Caco-2 (cell line): Measurements from ENCODE around the gene RPTN. TPM values are rescaled to one million over a fixed set of nuclear protein-coding genes. Genes with fewer than 3 reads are reported as not detected.

Experiments
- Bru-seq: library from RNA; stranded (reverse); fragments of 400-500 nt; gene quantifications from one replicate; lab custom pipeline; 2021; lab: Mats Ljungman, UMichigan
- BruChase-seq, 2 experiments: library from RNA; stranded (reverse); fragments of 400-500 nt; gene quantifications; one replicate each; lab custom pipeline; 2021; lab: Mats Ljungman, UMichigan
- BruUV-seq: library from RNA; stranded (reverse); fragments of 400-500 nt; replicated peaks from 2 replicates; lab custom pipeline; 2021; lab: Mats Ljungman, UMichigan
- CTCF ChIA-PET: fragments of 300-600 bp; sonication (Branson Sonifier 250); formaldehyde crosslinking; loops from one replicate; lab custom pipeline; 2022; ENCODE audit warnings: antibody characterized with exemption; lab: Charles Lee
- POLR2A ChIA-PET: fragments of 300-600 bp; sonication (Branson Sonifier 250); formaldehyde crosslinking; loops from one replicate; lab custom pipeline; 2022; ENCODE audit warnings: antibody characterized with exemption; lab: Charles Lee
- DNase-seq, 2 experiments: peaks; one replicate each; pipeline versions ENCODE4 v3.0.0 to v3.0.0-alpha.2; 2020 to 2022
- H3K27me3 ChIP-seq: replicated peaks from 2 replicates; pipeline ENCODE4 v1.6.0; 2011; ENCODE audit warnings: low read length; ENCODE audit not compliant: control insufficient read depth, insufficient read depth
- H3K36me3 ChIP-seq: 2 replicates; pipeline ENCODE4 v1.5.1; 2011; ENCODE audit warnings: low read length; ENCODE audit not compliant: control insufficient read depth, insufficient read depth
- H3K4me1 ChIP-seq: fragments of 250-450 bp; sonication (Bioruptor Pico); 2 replicates; pipeline ENCODE4 v1.5.1; 2020; ENCODE audit warnings: mild to moderate bottlenecking
- H3K4me3 ChIP-seq: 2 replicates; pipeline ENCODE4 v1.5.1; 2011; ENCODE audit warnings: low read depth, mild to moderate bottlenecking, control low read depth, low read length
- H3K9me3 ChIP-seq: fragments of 250-450 bp; sonication (Bioruptor Pico); 2 replicates; pipeline ENCODE4 v1.5.1; 2020; ENCODE audit warnings: mild to moderate bottlenecking, moderate library complexity
- H3K27ac Mint-ChIP-seq: one replicate; pipeline ENCODE4 v1.8.0; 2022; ENCODE audit warnings: mixed read lengths; ENCODE audit not compliant: unreplicated experiment
- H3K27me3 Mint-ChIP-seq: one replicate; pipeline ENCODE4 v1.8.0; 2022; ENCODE audit warnings: mixed read lengths; ENCODE audit not compliant: insufficient read depth, unreplicated experiment
- H3K36me3 Mint-ChIP-seq: one replicate; pipeline ENCODE4 v1.8.0; 2022; ENCODE audit warnings: mild to moderate bottlenecking, mixed read lengths; ENCODE audit not compliant: insufficient read depth, unreplicated experiment
- H3K4me1 Mint-ChIP-seq: one replicate; pipeline ENCODE4 v1.8.0; 2022; ENCODE audit warnings: low read depth, mixed read lengths; ENCODE audit not compliant: unreplicated experiment
- H3K4me3 Mint-ChIP-seq: one replicate; pipeline ENCODE4 v1.8.0; 2022; ENCODE audit warnings: mild to moderate bottlenecking, moderate library complexity, mixed read lengths; ENCODE audit not compliant: unreplicated experiment
- H3K9me3 Mint-ChIP-seq: one replicate; pipeline ENCODE4 v1.8.0; 2022; ENCODE audit warnings: mixed read lengths; ENCODE audit not compliant: unreplicated experiment
- intact Hi-C: fragments of 100-400 bp; cut with micrococcal nuclease; formaldehyde crosslinking; loops from one replicate; pipeline ENCODE4 v1.10.0; 2022; ENCODE audit not compliant: unreplicated experiment
- long read RNA-seq: library from polyadenylated mRNA; stranded (forward); transcript quantifications from one replicate; pipeline ENCODE4 v2.0.0, GENCODE V29; 2022
- total RNA-seq: library from RNA; stranded (reverse); gene quantifications from 2 replicates; pipeline ENCODE4 v1.2.3, GENCODE V29; 2022
- TF ChIP-seq, protein P1 (sequence below), 2 experiments: fragments of 200-600 bp in 1 of 2; IDR thresholded peaks; 1 replicate in 1 of 2; 2 replicates in 1 of 2; pipeline versions ENCODE4 v1.5.1 to v1.8.0; 2011 to 2022; ENCODE audit warnings: antibody characterized with exemption in 1 of 2, control low read depth in 1 of 2, inconsistent platforms in 1 of 2, low read depth in 1 of 2, low read length in 1 of 2, mild to moderate bottlenecking in 1 of 2, moderate library complexity in 1 of 2; ENCODE audit not compliant: insufficient read depth in 1 of 2, severe bottlenecking in 1 of 2, unreplicated experiment in 1 of 2

RPTN gene
- total RNA-seq (not detected in 2 replicates), Bru-seq, nascent RNA (not detected), BruChase-seq, experiment 1, labeled RNA remaining after a 2-hour chase (not detected), BruChase-seq, experiment 2, labeled RNA remaining after a 6-hour chase (not detected)
- long read RNA-seq, result 0 reads

GRCh38 chr1:152159144-152159543 lies at the start of gene RPTN:
RPTN (minus strand) TSS chr1:152159228; CDS start chr1:152157889, 1,339 bp downstream.
- intact Hi-C loops, result no loop called here
- TF ChIP-seq, protein P1, sequence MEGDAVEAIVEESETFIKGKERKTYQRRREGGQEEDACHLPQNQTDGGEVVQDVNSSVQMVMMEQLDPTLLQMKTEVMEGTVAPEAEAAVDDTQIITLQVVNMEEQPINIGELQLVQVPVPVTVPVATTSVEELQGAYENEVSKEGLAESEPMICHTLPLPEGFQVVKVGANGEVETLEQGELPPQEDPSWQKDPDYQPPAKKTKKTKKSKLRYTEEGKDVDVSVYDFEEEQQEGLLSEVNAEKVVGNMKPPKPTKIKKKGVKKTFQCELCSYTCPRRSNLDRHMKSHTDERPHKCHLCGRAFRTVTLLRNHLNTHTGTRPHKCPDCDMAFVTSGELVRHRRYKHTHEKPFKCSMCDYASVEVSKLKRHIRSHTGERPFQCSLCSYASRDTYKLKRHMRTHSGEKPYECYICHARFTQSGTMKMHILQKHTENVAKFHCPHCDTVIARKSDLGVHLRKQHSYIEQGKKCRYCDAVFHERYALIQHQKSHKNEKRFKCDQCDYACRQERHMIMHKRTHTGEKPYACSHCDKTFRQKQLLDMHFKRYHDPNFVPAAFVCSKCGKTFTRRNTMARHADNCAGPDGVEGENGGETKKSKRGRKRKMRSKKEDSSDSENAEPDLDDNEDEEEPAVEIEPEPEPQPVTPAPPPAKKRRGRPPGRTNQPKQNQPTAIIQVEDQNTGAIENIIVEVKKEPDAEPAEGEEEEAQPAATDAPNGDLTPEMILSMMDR (IDR thresholded peaks at IDR 0.05; ENCODE audit: insufficient read depth in 1 of 2, low read depth in 1 of 2, low read length in 1 of 2, severe bottlenecking in 1 of 2, unreplicated experiment in 1 of 2), result no peak
- peaks cover 8% of the 10 kb centered on the region for H3K36me3 Mint-ChIP-seq
- no peak within 1 kb of the TSS for H3K4me3 ChIP-seq
- peaks cover 27% of the 10 kb centered on the region for H3K9me3 Mint-ChIP-seq
- no peaks in the 10 kb centered on the region for H3K27me3 ChIP-seq
- no peaks in the 10 kb centered on the region for H3K9me3 ChIP-seq
- peaks cover 17% of the 10 kb centered on the region for H3K4me1 Mint-ChIP-seq
- H3K4me1 ChIP-seq, result peaks cover 18% of the 10 kb centered on the region
- ChIA-PET POLR2A (no interaction called here), CTCF (no interaction called here)
- H3K36me3 ChIP-seq, result no peaks in the 10 kb centered on the region
- BruUV-seq, result no TSS peak
- no peak within 1 kb of the TSS for H3K27ac Mint-ChIP-seq
- H3K27me3 Mint-ChIP-seq, result no peaks in the 10 kb centered on the region
- H3K4me3 Mint-ChIP-seq, result no peak within 1 kb of the TSS
- no peak for DNase-seq

GRCh38 chr1:152198982-152199381 lies 40.0 kb upstream of the RPTN start:
- Mint-ChIP-seq H3K4me1 (no peaks in the 10 kb centered on the region), H3K4me3 (no peak overlapping the region), H3K9me3 (peaks cover 10% of the 10 kb centered on the region), H3K27me3 (peaks cover 14% of the 10 kb centered on the region), H3K27ac (no peak overlapping the region), H3K36me3 (no peaks in the 10 kb centered on the region)
- TF ChIP-seq, protein P1 (IDR thresholded peaks at IDR 0.05; ENCODE audit: insufficient read depth in 1 of 2, low read depth in 1 of 2, low read length in 1 of 2, severe bottlenecking in 1 of 2, unreplicated experiment in 1 of 2), result no peak
- ChIA-PET CTCF (interaction anchor here (1.3 kb wide), 1 partner anchor 259 kb away, joined by 3 read pairs; no protein-coding TSS in a partner anchor), POLR2A (no interaction called here)
- BruUV-seq, result no TSS peak
- H3K36me3 ChIP-seq, result no peaks in the 10 kb centered on the region
- H3K9me3 ChIP-seq, result no peaks in the 10 kb centered on the region
- H3K4me3 ChIP-seq, result no peak overlapping the region
- H3K4me1 ChIP-seq, result no peaks in the 10 kb centered on the region
- intact Hi-C loops, result no loop called here
- no peak for DNase-seq
- no peaks in the 10 kb centered on the region for H3K27me3 ChIP-seq

DNA sequence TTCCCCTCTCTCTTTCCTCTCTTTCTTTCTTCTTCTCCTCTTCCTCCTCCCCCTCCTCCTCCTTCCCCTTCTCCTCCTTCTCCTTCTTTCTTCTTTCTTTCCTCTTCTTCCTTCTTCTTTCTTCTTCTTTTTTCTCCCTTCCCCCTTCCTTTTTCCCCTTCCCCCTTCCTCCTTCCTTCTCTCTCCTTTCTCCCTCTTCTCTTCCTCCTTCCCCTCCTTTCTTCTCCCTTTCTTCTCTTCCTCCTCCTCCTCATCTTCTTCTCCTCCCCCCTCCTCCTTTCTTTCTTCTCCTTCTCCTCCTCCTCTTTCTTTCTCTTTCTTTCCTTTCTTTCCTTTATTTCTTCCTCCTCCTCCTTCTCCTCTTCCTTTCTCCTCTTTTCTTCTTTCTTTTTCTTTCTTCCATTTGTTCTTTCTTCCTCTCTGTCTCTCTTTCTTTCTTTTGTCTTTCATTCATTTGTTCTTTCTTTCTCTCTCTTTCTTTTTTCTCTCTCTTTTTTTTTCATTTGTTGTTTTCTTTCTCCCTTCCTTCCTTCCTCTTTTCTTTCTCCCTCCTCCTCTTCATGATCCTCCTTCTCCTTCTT lies 38.4 kb upstream of the RPTN start:
- no peaks in the 10 kb centered on the region for H3K9me3 ChIP-seq
- peaks cover 1% of the 10 kb centered on the region; the same call in 1 of the 2 replicates for H3K27me3 ChIP-seq
- H3K4me3 ChIP-seq, result no peak overlapping the region
- Mint-ChIP-seq H3K4me3 (no peak overlapping the region), H3K27ac (no peak overlapping the region), H3K9me3 (peaks cover 10% of the 10 kb centered on the region), H3K4me1 (no peaks in the 10 kb centered on the region), H3K27me3 (peaks cover 14% of the 10 kb centered on the region), H3K36me3 (no peaks in the 10 kb centered on the region)
- ChIA-PET CTCF (interaction anchor here (0.7 kb wide), 2 partner anchors 15 to 150 kb away, joined by 4 read pairs; no protein-coding TSS in a partner anchor), POLR2A (no interaction called here)
- H3K36me3 ChIP-seq, result no peaks in the 10 kb centered on the region
- intact Hi-C loops, result no loop called here
- no TSS peak for BruUV-seq
- TF ChIP-seq, protein P1 (IDR thresholded peaks at IDR 0.05; ENCODE audit: insufficient read depth in 1 of 2, low read depth in 1 of 2, low read length in 1 of 2, severe bottlenecking in 1 of 2, unreplicated experiment in 1 of 2), result no peak
- DNase-seq, result no peak
- no peaks in the 10 kb centered on the region for H3K4me1 ChIP-seq
